CD14-positive monocyte (primary cell): ENCODE measurements around the gene STARD3. TPM values are rescaled to one million over a fixed set of nuclear protein-coding genes. Genes with fewer than 3 reads are reported as not detected.

Source experiments
- DNase-seq, 3 donors: peaks; one replicate each; pipeline ENCODE4 v3.0.0-alpha.2; 2011 to 2022
- H2AFZ ChIP-seq: 2 replicates; pipeline ENCODE4 v1.6.0; 2012; ENCODE audit warnings: mild to moderate bottlenecking, low read depth, low read length, inconsistent platforms; ENCODE audit not compliant: insufficient read depth, poor library complexity, severe bottlenecking
- H3K27ac ChIP-seq, 2 donors: 1 replicate in 1 of 2; 2 replicates in 1 of 2; pipeline ENCODE4 v1.5.1; 2012 to 2013; ENCODE audit warnings: low read length in 2 of 2, control low read depth in 1 of 2, inconsistent platforms in 1 of 2, low read depth in 1 of 2, mild to moderate bottlenecking in 1 of 2
- H3K27me3 ChIP-seq, 2 donors: one replicate each; pipeline versions ENCODE4 v1.6.0 to v1.6.1; 2011 to 2013; ENCODE audit warnings: low read length in 2 of 2; ENCODE audit not compliant: control insufficient read depth in 2 of 2, insufficient read depth in 2 of 2
- H3K36me3 ChIP-seq, 2 donors: replicated peaks in 1 of 2; 1 replicate in 1 of 2; 2 replicates in 1 of 2; pipeline versions ENCODE4 v1.5.1 to v1.6.1; 2012 to 2013; ENCODE audit warnings: low read length in 2 of 2, control low read depth in 1 of 2, inconsistent platforms in 1 of 2, mild to moderate bottlenecking in 1 of 2; ENCODE audit not compliant: insufficient read depth in 2 of 2, control insufficient read depth in 1 of 2
- H3K4me1 ChIP-seq, 2 donors: 1 replicate in 1 of 2; 2 replicates in 1 of 2; pipeline versions ENCODE4 v1.5.1 to v1.6.1; 2012 to 2013; ENCODE audit warnings: low read length in 2 of 2, control low read depth in 1 of 2, inconsistent platforms in 1 of 2, mild to moderate bottlenecking in 1 of 2, moderate library complexity in 1 of 2; ENCODE audit not compliant: insufficient read depth in 2 of 2, control insufficient read depth in 1 of 2
- H3K4me2 ChIP-seq: replicated peaks from 2 replicates; pipeline ENCODE3; 2012; ENCODE audit warnings: low read length, moderate library complexity, mild to moderate bottlenecking; ENCODE audit not compliant: poor library complexity, severe bottlenecking; ENCODE audit errors: extremely low read depth
- H3K4me3 ChIP-seq, 3 experiments: fragments of 200-600 bp in 1 of 3; sonication (generic) in 1 of 3; replicated peaks in 1 of 3; 1 replicate in 2 of 3; 2 replicates in 1 of 3; pipeline ENCODE4 v1.5.1; 2011 to 2013; ENCODE audit warnings: low read length in 3 of 3, mild to moderate bottlenecking in 3 of 3, control low read depth in 2 of 3, low read depth in 2 of 3, inconsistent platforms in 1 of 3, moderate library complexity in 1 of 3
- H3K79me2 ChIP-seq: 2 replicates; pipeline ENCODE4 v1.6.0; 2012; ENCODE audit warnings: mild to moderate bottlenecking, control low read depth, inconsistent platforms, low read length, moderate library complexity; ENCODE audit not compliant: insufficient read depth
- H3K9ac ChIP-seq: 2 replicates; pipeline ENCODE4 v1.6.0; 2017; ENCODE audit warnings: low read length, mild to moderate bottlenecking; ENCODE audit not compliant: insufficient read depth, poor library complexity, severe bottlenecking
- H3K9me3 ChIP-seq, 2 donors: replicated peaks in 1 of 2; 1 replicate in 1 of 2; 2 replicates in 1 of 2; pipeline versions ENCODE4 v1.5.1 to v1.6.1; 2012 to 2013; ENCODE audit warnings: low read length in 2 of 2, control low read depth in 1 of 2; ENCODE audit not compliant: control insufficient read depth in 1 of 2, insufficient read depth in 1 of 2
- H4K20me1 ChIP-seq: 2 replicates; pipeline ENCODE4 v1.6.0; 2012; ENCODE audit warnings: mild to moderate bottlenecking, low read length, control low read depth, moderate library complexity; ENCODE audit not compliant: insufficient read depth
- H3K27ac Mint-ChIP-seq, 7 donors: one replicate each; pipeline ENCODE4 v1.8.0; 2020; ENCODE audit warnings: mild to moderate bottlenecking in 7 of 7, mixed read lengths in 7 of 7, moderate library complexity in 6 of 7, inconsistent platforms in 2 of 7
- H3K27me3 Mint-ChIP-seq, 3 donors: one replicate each; pipeline ENCODE4 v1.8.0; 2021 to 2022; ENCODE audit warnings: low read depth in 3 of 3, mild to moderate bottlenecking in 3 of 3, mixed read lengths in 3 of 3, moderate library complexity in 3 of 3, inconsistent platforms in 1 of 3
- H3K36me3 Mint-ChIP-seq, 2 donors: one replicate each; pipeline ENCODE4 v1.8.0; 2020; ENCODE audit warnings: mixed read lengths in 2 of 2, inconsistent platforms in 1 of 2, mild to moderate bottlenecking in 1 of 2
- H3K4me1 Mint-ChIP-seq: one replicate; pipeline ENCODE4 v1.8.0; 2020; ENCODE audit warnings: mild to moderate bottlenecking, mixed read lengths
- H3K4me3 Mint-ChIP-seq, 2 donors: one replicate each; pipeline ENCODE4 v1.8.0; 2020; ENCODE audit warnings: mild to moderate bottlenecking in 2 of 2, mixed read lengths in 2 of 2, moderate library complexity in 1 of 2
- H3K9me3 Mint-ChIP-seq, 7 donors: one replicate each; pipeline ENCODE4 v1.8.0; 2020 to 2022; ENCODE audit warnings: mixed read lengths in 7 of 7, mild to moderate bottlenecking in 6 of 7, moderate library complexity in 6 of 7, inconsistent platforms in 2 of 7
- WGBS: methylation state at CpG from one replicate; pipeline ENCODE4 v1.1.5; 2013; ENCODE audit warnings: missing lambda C conversion rate; ENCODE audit not compliant: insufficient coverage; 5-methylcytosine and 5-hydroxymethylcytosine counted together
- intact Hi-C, 2 donors: fragments of 100-400 bp; cut with micrococcal nuclease; formaldehyde crosslinking; loops; one replicate each; pipeline versions ENCODE4 v1.15.0 to v1.15.1; 2023
- polyA plus RNA-seq, 3 donors: library from polyadenylated mRNA; depleted of rRNA in 1 of 3; unstranded in 2 of 3; stranded (reverse) in 1 of 3; fragments of 300-500 nt in 2 of 3; fragments of >200 nt in 1 of 3; fragmentation: Illumina TruSeq in 2 of 3; gene quantifications; 1 replicate in 2 of 3; 2 replicates in 1 of 3; pipeline ENCODE4 v1.2.3, GENCODE V29; 2012 to 2021
- TF ChIP-seq, protein P1 (sequence below): fragments of 200-600 bp; IDR thresholded peaks from one replicate; pipeline ENCODE4 v1.8.0; 2022; ENCODE audit warnings: antibody characterized with exemption, mild to moderate bottlenecking

The STARD3 gene
- polyA plus RNA-seq, 3 donors: 35.1 to 114 (median 45.3) TPM

DNA sequence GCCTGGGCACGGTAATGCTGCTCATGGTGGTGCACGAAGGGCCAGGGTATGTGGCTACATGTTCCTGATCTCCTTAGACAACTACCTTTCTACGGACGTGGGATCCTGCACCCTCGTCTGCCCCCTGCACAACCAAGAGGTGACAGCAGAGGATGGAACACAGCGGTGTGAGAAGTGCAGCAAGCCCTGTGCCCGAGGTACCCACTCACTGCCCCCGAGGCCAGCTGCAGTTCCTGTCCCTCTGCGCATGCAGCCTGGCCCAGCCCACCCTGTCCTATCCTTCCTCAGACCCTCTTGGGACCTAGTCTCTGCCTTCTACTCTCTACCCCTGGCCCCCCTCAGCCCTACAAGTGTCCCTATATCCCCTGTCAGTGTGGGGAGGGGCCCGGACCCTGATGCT lies 74.9 kb downstream of the STARD3 start:
- WGBS: 92% methylated on average over 9 of the region's 10 CpGs
- Mint-ChIP-seq H3K27me3 (peaks cover 0 to 4% (median 4%) of the 10 kb centered on the region in 3 donors), H3K9me3 (no peaks in the 10 kb centered on the region), H3K4me1 (no peaks in the 10 kb centered on the region), H3K36me3 (no peaks in the 10 kb centered on the region), H3K27ac (no peak overlapping the region), H3K4me3 (no peak overlapping the region)
- H2AFZ ChIP-seq: no peak overlapping the region
- H3K4me3 ChIP-seq: no peak overlapping the region
- no peak overlapping the region for H3K27ac ChIP-seq
- H3K4me2 ChIP-seq: no peak overlapping the region
- H3K9me3 ChIP-seq: no peaks in the 10 kb centered on the region
- no peaks in the 10 kb centered on the region for H4K20me1 ChIP-seq
- H3K79me2 ChIP-seq: no peaks in the 10 kb centered on the region
- no peak overlapping the region for H3K9ac ChIP-seq
- no peaks in the 10 kb centered on the region for H3K27me3 ChIP-seq
- no peaks in the 10 kb centered on the region for H3K36me3 ChIP-seq
- TF ChIP-seq, protein P1, sequence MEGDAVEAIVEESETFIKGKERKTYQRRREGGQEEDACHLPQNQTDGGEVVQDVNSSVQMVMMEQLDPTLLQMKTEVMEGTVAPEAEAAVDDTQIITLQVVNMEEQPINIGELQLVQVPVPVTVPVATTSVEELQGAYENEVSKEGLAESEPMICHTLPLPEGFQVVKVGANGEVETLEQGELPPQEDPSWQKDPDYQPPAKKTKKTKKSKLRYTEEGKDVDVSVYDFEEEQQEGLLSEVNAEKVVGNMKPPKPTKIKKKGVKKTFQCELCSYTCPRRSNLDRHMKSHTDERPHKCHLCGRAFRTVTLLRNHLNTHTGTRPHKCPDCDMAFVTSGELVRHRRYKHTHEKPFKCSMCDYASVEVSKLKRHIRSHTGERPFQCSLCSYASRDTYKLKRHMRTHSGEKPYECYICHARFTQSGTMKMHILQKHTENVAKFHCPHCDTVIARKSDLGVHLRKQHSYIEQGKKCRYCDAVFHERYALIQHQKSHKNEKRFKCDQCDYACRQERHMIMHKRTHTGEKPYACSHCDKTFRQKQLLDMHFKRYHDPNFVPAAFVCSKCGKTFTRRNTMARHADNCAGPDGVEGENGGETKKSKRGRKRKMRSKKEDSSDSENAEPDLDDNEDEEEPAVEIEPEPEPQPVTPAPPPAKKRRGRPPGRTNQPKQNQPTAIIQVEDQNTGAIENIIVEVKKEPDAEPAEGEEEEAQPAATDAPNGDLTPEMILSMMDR: no peak
- no peaks in the 10 kb centered on the region for H3K4me1 ChIP-seq
- no peak for DNase-seq
- intact Hi-C loops: no loop called here

Other genes starting within 250 kb of the STARD3 start
- gene FBXL20, start 235.5 kb upstream of the STARD3 start, polyA plus RNA-seq: 1 to 10 TPM; 4.0 to 7.7 (median 4.7) TPM
- 1 to 10 TPM; 5.0 to 9.1 (median 7.6) TPM for gene MED1, start 185.9 kb upstream of the STARD3 start, polyA plus RNA-seq
- 10 to 100 TPM in 1 of 3 donors, 1 to 10 TPM in 1, under 1 TPM in 1; 0.62 to 21.9 (median 1.3) TPM for gene CDK12, start 175.7 kb upstream of the STARD3 start, polyA plus RNA-seq
- not detected for gene NEUROD2, start 29.2 kb upstream of the STARD3 start, polyA plus RNA-seq
- under 1 TPM in 1 of 3 donors, not detected in 2; 0.05 TPM for gene PPP1R1B, start 10.2 kb upstream of the STARD3 start, polyA plus RNA-seq
- gene TCAP, start 28.2 kb downstream of the STARD3 start, polyA plus RNA-seq: 1 to 10 TPM in 1 of 3 donors, not detected in 2; 1.3 TPM
- not detected for gene PNMT, start 31.3 kb downstream of the STARD3 start, polyA plus RNA-seq
- 10 to 100 TPM in 1 of 3 donors, 1 to 10 TPM in 2; 8.3 to 19.3 (median 9.2) TPM for gene PGAP3, start 50.9 kb downstream of the STARD3 start, polyA plus RNA-seq
- gene ERBB2, start 62.9 kb downstream of the STARD3 start, polyA plus RNA-seq: under 1 TPM in 2 of 3 donors, not detected in 1; 0.17 to 0.73 TPM
- gene MIEN1, start 93.4 kb downstream of the STARD3 start, polyA plus RNA-seq: 100 to 1,000 TPM in 2 of 3 donors, 10 to 100 TPM in 1; 61.7 to 141 (median 124) TPM
- gene GRB7, start 100.8 kb downstream of the STARD3 start, polyA plus RNA-seq: not detected
- under 1 TPM; 0.05 to 0.15 (median 0.05) TPM for gene IKZF3, start 227.2 kb downstream of the STARD3 start, polyA plus RNA-seq
- gene ZPBP2, start 231.1 kb downstream of the STARD3 start, polyA plus RNA-seq: not detected